ENCODE data around the gene RRP12. TPM values are rescaled to one million over a fixed set of nuclear protein-coding genes. Genes with fewer than 3 reads are reported as not detected.

Gene RRP12
- total RNA-seq, 2 experiments from 2014 or later, result 20.1 to 21.6 TPM

DNA sequence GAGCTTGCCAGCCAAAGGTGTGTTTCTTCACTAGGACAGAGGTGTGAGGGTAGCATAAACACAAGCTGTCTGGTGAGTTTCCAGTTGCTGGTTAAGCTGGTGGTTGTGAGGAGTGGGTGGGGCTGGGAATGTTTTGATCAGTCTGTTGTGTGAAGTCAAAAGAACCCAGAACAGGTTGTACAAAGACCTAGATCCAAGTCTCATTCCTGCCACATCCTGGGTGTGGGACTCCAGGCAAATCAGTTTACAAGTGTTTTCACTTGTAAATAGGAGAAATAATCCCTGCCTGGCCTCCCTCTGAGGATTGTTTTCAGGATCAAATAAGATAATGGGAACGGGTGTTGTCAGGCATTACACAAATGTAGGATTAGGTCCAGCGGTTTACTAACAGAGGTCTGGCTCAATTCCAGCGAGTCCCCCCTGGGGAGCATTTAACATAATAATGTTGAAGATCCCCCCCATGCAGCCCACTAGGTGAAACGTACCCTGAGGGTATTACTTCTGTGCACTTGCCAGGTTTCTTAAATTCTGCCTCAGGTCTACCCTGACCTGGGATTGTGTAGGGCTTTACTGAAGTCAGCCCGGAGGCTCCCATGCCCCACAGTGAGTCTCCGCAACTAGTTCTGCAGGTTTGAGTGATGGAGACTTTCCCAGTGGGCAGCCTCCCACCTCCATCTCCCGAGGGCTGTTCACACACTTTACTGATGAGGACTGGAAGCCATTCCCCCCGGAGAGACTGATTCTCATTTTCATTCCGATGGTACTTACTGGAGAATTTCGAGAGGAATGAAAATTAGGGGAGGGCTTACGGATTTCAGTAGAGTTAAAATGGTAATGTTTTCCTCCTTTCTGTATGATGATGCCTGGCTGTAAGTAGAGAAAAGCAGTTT lies 64.0 kb downstream of the RRP12 start:
- no peak overlapping the region for H3K27ac Mint-ChIP-seq
- CTCF ChIA-PET, result no interaction called here
- DNase-seq, result no peak
- POLR2A ChIA-PET, result no interaction called here
- peaks cover 18% of the 10 kb centered on the region for H3K4me1 Mint-ChIP-seq
- no peaks in the 10 kb centered on the region for H3K9me3 Mint-ChIP-seq
- H3K36me3 Mint-ChIP-seq (ENCODE audit: low read depth), result peaks cover 13% of the 10 kb centered on the region
- no peak overlapping the region for H3K4me3 Mint-ChIP-seq
- peaks cover 25% of the 10 kb centered on the region for H3K27me3 Mint-ChIP-seq

GRCh38 chr10:97336446-97336845 lies 64.7 kb downstream of the RRP12 start:
- peak overlapping the region; percentile 33 for H3K27ac Mint-ChIP-seq

DNA sequence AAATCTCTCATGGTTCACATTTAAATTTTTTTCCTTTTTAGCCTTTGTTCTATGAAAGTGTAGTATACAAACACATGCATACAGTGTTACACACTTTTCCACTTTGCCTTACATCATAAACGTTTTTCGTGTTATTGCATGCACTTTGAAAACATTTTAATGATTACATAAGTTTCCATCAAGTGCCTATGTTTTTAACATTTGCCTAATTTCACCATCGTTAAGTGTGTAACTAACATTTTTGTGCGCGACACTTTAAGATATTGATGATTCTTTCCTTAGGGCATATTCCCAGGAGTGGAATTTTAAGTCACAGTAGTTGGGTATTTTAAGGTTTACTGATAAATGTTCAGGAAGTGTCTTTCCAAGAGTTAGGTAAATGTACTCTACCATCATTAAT lies 65.1 kb downstream of the RRP12 start:
- H3K4me1 Mint-ChIP-seq, result peaks cover 29% of the 10 kb centered on the region
- H3K36me3 Mint-ChIP-seq (ENCODE audit: low read depth), result peaks cover 20% of the 10 kb centered on the region
- H3K9me3 Mint-ChIP-seq, result no peaks in the 10 kb centered on the region
- H3K27me3 Mint-ChIP-seq, result peaks cover 21% of the 10 kb centered on the region
- H3K27ac Mint-ChIP-seq, result peak overlapping the region; percentile 33
- CTCF ChIA-PET, result no interaction called here
- POLR2A ChIA-PET, result no interaction called here
- peak overlapping the region; percentile 48 for H3K4me3 Mint-ChIP-seq
- no peak for DNase-seq

More at GRCh38 chr10:97336446-97336845, 64.7 kb downstream of the RRP12 start:
- H3K9me3 Mint-ChIP-seq, result no peaks in the 10 kb centered on the region
- CTCF ChIA-PET, result no interaction called here
- H3K4me3 Mint-ChIP-seq, result no peak overlapping the region
- peaks cover 17% of the 10 kb centered on the region for H3K36me3 Mint-ChIP-seq (ENCODE audit: low read depth)
- DNase-seq, result no peak
- peaks cover 25% of the 10 kb centered on the region for H3K4me1 Mint-ChIP-seq
- POLR2A ChIA-PET, result no interaction called here
- H3K27me3 Mint-ChIP-seq, result peaks cover 23% of the 10 kb centered on the region

DNA sequence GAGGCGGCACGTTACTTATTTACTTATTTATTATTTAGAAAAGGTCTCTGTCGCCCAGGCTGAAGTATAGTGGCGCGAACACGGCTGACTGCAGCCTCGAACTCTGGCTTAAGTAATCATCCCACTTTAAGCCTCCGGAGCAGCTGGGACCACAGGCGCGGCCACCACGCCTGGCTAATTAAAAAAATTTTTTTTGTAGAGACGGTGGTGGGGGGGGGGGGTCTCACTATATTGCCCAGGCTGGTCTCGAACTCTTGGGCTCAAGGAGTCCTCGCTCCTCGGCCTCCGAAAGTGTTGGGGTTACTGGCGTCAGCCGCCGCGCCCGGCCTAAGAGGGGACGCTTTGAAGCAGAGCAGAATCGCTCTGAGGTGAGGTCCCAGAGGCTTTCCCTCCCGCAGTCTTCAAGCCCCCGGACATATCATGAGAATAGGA lies 65.9 kb downstream of the RRP12 start:
- H3K27me3 Mint-ChIP-seq, result peaks cover 21% of the 10 kb centered on the region
- ChIA-PET CTCF (interaction anchor here (1.3 kb wide), 1 partner anchor 16 kb away, joined by 3 read pairs; the partner anchor contains the start of gene FRAT1), POLR2A (no interaction called here)
- H3K4me1 Mint-ChIP-seq, result peaks cover 29% of the 10 kb centered on the region
- no peaks in the 10 kb centered on the region for H3K9me3 Mint-ChIP-seq
- peak overlapping the region; percentile 70 for H3K4me3 Mint-ChIP-seq
- H3K36me3 Mint-ChIP-seq (ENCODE audit: low read depth), result peaks cover 20% of the 10 kb centered on the region
- no peak for DNase-seq
- H3K27ac Mint-ChIP-seq, result peak overlapping the region; percentile 91

DNA sequence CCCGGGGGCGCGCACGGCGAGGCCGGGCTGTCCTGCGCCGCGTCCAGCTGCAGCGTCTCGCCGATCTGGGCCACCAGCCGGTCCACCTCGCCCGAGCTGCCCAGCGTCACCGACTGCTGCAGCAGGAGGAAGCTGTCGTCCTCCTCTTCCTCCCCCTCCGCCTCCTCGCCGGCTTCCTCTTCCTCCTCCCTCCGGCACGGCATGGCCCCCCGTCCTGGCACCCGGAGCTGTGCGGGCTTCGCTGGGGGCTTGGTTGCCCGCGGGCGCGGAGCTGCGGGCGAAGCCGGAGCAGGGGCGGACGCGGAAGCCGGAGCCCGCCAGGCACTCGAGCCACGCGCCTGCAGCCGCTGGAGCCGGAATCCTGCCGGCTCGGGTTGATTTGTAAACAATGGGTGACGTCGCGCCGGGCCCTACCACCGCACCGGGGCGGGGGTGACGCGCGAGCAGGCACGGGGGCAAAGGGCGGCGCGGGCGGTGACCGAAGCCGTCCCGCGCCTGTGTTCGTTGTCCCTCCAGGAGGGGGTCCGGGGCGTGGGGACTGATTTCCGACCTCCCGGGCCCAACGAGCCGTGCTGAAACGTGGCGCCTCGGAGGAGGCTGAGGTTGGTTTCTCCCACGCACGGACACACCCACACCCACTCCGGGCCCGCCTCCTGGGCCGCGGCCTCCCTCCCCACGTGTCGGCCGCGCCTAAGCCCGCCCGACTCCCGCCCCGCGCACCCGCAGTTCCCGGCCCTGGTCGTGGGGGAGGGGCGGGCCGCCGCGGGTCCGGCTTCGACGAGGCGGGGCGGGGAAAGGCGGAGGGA lies 66.6 kb downstream of the RRP12 start, which contains the start of gene FRAT2:
TSS of gene FRAT2 (minus strand) at position 360 of the 806 bp plus-strand sequence. CDS start at position 203, 157 bp downstream.
- Mint-ChIP-seq H3K27ac (peak within 1 kb of the TSS; percentile 91), H3K9me3 (no peaks in the 10 kb centered on the region), H3K4me3 (peak within 1 kb of the TSS; percentile 83), H3K4me1 (peaks cover 33% of the 10 kb centered on the region), H3K27me3 (peaks cover 21% of the 10 kb centered on the region), H3K36me3 (ENCODE audit: low read depth) (peaks cover 24% of the 10 kb centered on the region)
- peak; percentile 87 for DNase-seq
- ChIA-PET POLR2A (no interaction called here), CTCF (interaction anchor here (0.7 to 1.3 kb wide), 2 partner anchors 15 to 18 kb away, joined by 3 read pairs; partner anchors contain the start of gene FRAT1)

- Mint-ChIP-seq H3K36me3 (ENCODE audit: low read depth) (peaks cover 27% of the 10 kb centered on the region), H3K27me3 (peaks cover 21% of the 10 kb centered on the region), H3K4me3 (peak overlapping the region; percentile 83), H3K27ac (peak overlapping the region; percentile 85), H3K4me1 (peaks cover 39% of the 10 kb centered on the region), H3K9me3 (no peaks in the 10 kb centered on the region)
- ChIA-PET CTCF (interaction anchor here (0.6 to 1.6 kb wide), 6 partner anchors 14 to 90 kb away, joined by 3 to 5 read pairs (median 3); partner anchors contain the start of gene FRAT1), POLR2A (interaction anchor here (0.5 kb wide), 1 partner anchor 101 kb away, joined by 4 read pairs; no protein-coding TSS in a partner anchor)
- DNase-seq, result peak; percentile 39
Observed at GRCh38 chr10:97333601-97334369, 67.4 kb downstream of the RRP12 start.

DNA sequence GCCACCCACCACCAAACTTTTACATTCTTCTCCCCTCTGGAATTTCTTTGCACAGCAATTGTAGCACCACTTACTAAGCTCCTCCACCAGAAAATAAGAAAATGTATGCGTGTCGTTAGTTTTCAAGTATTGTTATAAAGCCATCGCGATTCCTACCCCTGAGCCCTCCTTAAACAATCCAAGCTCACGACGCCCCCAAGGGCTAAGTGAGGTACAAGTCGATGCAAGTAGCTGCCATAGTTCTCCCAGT lies 67.9 kb downstream of the RRP12 start:
- Mint-ChIP-seq H3K27me3 (peaks cover 21% of the 10 kb centered on the region), H3K36me3 (ENCODE audit: low read depth) (peaks cover 27% of the 10 kb centered on the region), H3K27ac (peak overlapping the region; percentile 85), H3K9me3 (no peaks in the 10 kb centered on the region), H3K4me3 (peak overlapping the region; percentile 83), H3K4me1 (peaks cover 44% of the 10 kb centered on the region)
- ChIA-PET POLR2A (interaction anchor here (0.5 to 0.9 kb wide), 2 partner anchors 27 to 101 kb away, joined by 3 to 4 read pairs; no protein-coding TSS in a partner anchor), CTCF (interaction anchor here (1.5 to 1.6 kb wide), 3 partner anchors 13 to 26 kb away, joined by 3 to 5 read pairs (median 3); no protein-coding TSS in a partner anchor)
- peak; percentile 21 for DNase-seq

- H3K4me3 Mint-ChIP-seq, result peak overlapping the region; percentile 83
- DNase-seq, result no peak
- peak overlapping the region; percentile 85 for H3K27ac Mint-ChIP-seq
- peaks cover 17% of the 10 kb centered on the region for H3K27me3 Mint-ChIP-seq
- H3K4me1 Mint-ChIP-seq, result peaks cover 48% of the 10 kb centered on the region
- peaks cover 29% of the 10 kb centered on the region for H3K36me3 Mint-ChIP-seq (ENCODE audit: low read depth)
- ChIA-PET CTCF (interaction anchor here (0.5 to 1.6 kb wide), 6 partner anchors 13 to 1182 kb away, joined by 3 to 5 read pairs (median 4); partner anchors contain the start of gene FRAT1), POLR2A (interaction anchor here (0.5 to 0.9 kb wide), 2 partner anchors 27 to 100 kb away, joined by 3 to 4 read pairs; no protein-coding TSS in a partner anchor)
- no peaks in the 10 kb centered on the region for H3K9me3 Mint-ChIP-seq
Observed at GRCh38 chr10:97332591-97333350, 68.4 kb downstream of the RRP12 start.

DNA sequence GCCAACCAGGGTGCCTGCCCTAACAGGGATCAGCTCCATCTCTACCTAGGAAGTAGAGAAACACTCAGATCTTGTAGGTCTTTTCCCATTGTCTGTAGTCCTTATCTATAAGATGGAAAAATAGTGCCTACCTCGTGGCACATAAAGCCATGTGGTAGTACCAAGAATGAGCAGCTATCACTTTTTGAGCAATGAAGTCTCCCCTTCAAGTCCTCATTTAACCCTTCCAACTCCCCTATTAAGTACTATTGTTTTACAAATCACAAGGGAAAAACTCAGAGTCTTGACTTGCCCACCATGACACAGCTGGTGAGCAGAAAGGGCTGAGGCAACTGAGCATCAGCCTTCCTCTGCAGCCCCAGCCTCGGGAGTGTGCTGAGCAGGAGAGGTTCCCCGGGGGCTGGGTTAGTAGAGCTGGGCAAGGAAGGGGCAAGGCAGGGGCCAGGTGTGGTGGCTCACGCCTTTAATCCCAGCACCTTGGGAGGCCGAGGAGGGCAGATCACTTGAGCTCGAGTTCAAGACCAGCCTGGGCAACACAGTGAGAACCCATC lies 69.9 kb downstream of the RRP12 start:
- Mint-ChIP-seq H3K27me3 (peaks cover 4% of the 10 kb centered on the region), H3K4me1 (peaks cover 64% of the 10 kb centered on the region), H3K4me3 (no peak overlapping the region), H3K9me3 (no peaks in the 10 kb centered on the region), H3K36me3 (ENCODE audit: low read depth) (peaks cover 29% of the 10 kb centered on the region), H3K27ac (peak overlapping the region; percentile 76)
- DNase-seq, result no peak
- POLR2A ChIA-PET, result interaction anchor here (0.5 to 0.6 kb wide), 2 partner anchors 102 to 203 kb away, joined by 3 to 8 read pairs; no protein-coding TSS in a partner anchor
- CTCF ChIA-PET, result interaction anchor here (1.1 to 1.6 kb wide), 3 partner anchors 11 to 61 kb away, joined by 3 to 4 read pairs (median 4); partner anchors contain the start of gene FRAT1

- Mint-ChIP-seq H3K36me3 (ENCODE audit: low read depth) (peaks cover 29% of the 10 kb centered on the region), H3K4me3 (no peak overlapping the region), H3K27me3 (no peaks in the 10 kb centered on the region), H3K4me1 (peaks cover 62% of the 10 kb centered on the region), H3K27ac (no peak overlapping the region), H3K9me3 (no peaks in the 10 kb centered on the region)
- ChIA-PET CTCF (interaction anchor here (0.6 to 2.4 kb wide), 3 partner anchors 10 to 13 kb away, joined by 3 to 9 read pairs (median 6); partner anchors contain the start of gene FRAT1), POLR2A (no interaction called here)
- DNase-seq, result no peak
Observed at GRCh38 chr10:97329766-97330165, 71.4 kb downstream of the RRP12 start.

Data from activated CD4-positive, alpha-beta T cell treated with anti-CD3 and anti-CD28 coated beads, Interleukin-2, amount 10 ng/mL, durations not matched to agents 7 days and 5 days (primary cell).